ENCODE data around the gene MRPS12.
A peak's percentile ranks its signal among the peaks of the same experiment; 100 is the strongest.
"Not testable (repeated sequence)": the region's sequence is repeated elsewhere in the genome, so short reads cannot be mapped to it uniquely, and the experiment has no call there.

The MRPS12 gene

DNA sequence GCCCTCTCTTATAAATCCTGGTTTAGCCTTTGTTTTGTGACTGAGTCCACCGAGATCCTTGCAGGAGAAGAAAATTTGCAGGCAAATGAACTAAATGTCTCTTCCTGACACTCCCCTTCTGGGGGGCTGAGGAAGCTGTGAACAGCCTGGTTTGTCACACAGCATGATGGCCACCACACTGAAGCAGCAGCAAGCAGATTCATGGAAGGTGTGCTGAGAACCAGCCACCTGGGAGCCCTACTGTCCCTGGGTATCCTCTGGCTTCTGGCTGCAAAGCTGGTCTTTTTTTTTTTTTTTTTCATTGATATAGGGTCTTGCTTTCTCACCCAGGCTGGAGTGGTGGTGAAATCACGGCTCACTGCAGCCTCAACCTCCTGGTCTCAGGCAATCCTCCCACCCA lies 11.2 kb downstream of the MRPS12 start:
- no peak for DNase-seq

DNA sequence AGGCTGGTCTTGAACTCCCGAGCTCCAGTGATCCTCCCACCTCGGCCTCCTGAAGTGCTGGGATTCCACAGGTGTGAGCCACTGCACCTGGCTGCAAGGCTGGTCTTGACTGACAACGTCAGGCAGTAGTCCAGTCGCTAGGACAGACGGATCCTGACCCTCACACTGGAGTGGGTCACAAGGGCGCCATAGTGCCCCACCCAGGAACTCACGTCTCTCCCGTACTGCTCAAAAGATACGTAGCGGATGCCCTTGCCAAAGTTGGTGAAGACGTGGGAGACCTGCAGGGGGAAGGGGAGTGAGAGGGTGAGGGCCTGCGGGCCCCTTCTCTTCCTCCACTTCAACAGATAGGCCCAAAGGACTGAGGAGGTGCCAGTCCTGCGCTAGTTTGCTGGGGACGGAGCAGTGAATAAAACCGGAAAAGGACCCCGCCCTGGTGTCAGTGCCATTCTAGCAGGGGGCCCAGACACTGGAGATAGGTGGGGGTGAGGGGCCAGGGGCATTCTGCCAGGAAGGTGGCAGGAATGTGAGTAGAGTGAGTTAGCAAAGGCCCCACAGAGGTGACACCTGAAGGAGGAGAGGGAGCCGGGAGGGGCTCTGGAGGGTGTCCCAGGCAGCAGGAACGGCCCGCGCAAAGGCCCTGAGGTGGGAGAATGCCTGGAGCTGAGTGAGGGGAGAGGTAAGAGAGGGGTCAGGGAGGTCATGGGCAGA lies 11.9 kb downstream of the MRPS12 start:
- DNase-seq, result no peak

DNA sequence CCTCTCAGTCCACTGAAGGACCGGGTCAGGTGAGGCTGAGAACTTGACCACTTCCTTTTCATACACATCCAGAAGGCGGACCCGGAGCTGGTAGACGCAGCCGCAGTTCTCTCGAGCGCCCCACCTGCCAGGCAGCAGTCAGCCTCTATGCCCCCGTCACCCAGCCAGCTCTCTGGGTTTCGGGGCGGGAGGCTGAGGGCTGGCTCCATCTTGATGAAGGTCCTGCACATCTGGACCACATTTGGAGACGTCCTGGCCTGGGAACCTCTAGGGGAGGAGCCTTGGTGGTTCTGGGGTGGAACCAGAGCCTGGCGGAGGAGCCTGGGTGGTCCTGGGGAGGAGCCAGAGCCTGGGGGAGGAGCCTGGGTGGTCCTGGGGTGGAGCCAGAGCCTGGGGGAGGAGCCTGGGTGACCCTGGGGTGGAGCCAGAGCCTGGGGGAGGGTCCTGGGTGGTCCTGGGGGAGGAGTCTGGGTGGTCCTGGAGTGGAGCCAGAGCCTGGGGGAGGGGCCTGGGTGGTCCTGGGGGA lies 14.3 kb downstream of the MRPS12 start:
- no peak for DNase-seq

DNA sequence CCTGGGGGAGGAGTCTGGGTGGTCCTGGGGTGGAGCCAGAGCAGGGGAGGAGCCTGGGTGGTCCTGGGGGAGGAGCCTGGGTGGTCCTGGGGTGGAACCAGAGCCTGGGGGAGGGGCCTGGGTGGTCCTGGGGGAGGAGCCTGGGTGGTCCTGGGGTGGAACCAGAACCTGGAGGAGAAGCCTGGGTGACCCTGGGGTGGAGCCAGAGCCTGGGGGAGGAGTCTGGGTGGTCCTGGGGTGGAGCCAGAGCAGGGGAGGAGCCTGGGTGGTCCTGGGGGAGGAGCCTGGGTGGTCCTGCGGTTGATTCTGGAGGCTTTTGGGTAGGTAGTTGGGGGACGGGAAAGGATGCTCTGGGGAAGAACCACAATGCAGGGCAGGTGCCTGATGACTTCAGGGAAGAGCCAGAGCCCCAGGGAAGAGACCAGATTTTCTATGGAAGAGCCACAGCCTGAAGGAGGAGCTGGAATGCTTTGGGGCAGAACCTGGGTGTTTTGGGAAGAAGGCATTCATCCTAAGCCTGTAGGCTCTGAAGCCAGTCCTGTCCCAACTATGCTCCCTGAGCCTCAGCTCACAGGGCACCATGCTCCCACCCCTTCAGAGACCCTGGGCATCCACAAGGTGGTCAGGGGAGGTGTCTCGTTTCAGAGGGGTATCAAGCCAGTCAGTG lies 15.0 kb downstream of the MRPS12 start:
- DNase-seq, result no peak

DNA sequence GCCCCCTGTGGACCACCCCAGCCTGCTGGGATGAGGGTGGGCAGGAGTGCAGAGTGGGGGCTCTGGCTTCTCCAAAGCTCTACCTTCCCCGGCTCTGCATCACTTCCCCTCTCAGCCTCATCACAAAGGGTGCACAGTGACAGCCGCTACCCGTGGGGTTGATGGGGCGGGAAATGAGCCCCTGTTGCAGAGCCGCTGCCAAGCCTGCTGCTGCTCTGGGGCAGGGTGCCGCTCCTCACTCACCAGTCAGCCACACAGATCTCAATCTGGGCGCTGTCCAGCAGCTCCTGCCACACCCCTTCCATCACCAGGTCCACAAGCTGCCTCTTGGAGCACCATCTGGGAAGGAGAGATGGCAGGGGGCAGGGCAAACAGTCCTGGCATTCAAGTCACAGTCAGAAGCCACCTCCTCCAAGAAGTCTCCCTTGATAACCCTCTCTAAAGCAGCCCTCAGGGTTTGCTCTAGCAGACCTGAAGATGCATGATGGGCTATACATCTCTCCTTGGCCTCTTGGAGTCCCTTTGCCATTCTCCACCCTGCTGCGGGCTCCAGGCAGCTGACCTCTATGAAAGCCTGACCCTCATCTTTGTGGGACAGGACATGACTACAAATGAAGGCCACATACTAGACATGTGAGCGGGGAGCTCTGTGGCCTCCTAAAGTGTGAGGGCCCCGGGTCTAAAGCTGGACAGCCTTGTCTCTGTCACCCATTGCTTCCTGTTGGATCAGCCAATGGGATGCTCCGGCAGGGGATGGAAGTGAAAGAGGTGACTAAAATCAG lies 15.7 kb downstream of the MRPS12 start:
- no peak for DNase-seq

DNA sequence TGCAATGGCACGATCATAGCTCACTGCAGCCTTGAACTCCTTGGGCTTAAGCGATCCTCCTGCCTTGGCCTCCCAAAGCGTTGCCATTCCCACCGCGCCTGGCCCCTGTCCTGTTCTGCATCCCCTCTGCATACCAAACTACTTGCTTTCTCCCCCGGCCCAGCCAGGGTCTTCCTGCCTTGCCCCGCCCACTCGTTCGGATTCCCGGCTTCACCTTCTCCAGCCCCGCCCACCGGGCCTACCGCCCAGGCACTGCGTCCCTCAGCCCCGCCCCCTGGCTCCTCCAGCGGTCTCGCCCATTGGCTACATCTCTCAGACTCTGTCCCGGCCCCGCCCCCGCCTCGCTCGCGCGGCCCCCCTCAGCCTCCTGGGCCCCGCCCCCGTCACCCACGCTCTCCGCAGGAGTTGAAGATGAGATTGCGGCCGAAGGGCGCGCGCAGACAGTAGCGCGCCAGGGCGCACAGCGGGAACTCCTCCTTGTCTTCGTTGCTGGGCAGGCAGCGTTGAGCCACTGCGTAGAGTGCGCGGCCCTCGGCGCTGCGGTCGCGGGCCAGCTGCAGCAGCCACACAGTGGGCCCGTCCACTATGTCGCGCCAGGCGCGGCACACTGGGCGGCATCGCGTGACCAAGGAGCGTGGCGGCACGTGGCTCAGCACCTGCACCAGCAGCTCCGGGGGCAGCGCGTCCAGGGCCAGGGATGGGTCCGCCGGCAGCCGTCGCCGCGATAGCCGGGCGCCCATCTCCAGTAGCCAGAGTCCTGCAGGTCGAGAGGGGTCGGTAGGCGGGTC lies 19.0 kb downstream of the MRPS12 start:
- peak; percentile 16 for DNase-seq

DNA sequence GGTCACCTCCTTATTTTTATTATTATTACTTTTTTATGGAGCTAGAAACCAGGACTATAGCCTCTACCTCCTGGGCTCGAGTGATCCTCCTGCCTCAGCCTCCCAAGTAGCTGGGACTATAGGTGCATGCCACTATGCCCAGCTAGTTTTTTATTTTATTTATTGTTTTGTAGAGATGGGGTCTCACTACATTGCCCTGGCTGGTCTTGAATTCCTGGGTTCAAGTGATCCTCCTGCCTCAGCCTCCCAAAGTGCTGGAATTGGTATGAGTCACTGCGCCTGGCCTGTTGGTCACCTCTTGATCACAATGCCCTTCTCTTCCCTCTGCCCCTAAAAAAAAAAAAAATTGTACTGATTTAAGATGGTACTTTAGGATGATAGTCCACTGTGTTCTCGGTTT lies 20.4 kb downstream of the MRPS12 start:
- no peak for DNase-seq

DNA sequence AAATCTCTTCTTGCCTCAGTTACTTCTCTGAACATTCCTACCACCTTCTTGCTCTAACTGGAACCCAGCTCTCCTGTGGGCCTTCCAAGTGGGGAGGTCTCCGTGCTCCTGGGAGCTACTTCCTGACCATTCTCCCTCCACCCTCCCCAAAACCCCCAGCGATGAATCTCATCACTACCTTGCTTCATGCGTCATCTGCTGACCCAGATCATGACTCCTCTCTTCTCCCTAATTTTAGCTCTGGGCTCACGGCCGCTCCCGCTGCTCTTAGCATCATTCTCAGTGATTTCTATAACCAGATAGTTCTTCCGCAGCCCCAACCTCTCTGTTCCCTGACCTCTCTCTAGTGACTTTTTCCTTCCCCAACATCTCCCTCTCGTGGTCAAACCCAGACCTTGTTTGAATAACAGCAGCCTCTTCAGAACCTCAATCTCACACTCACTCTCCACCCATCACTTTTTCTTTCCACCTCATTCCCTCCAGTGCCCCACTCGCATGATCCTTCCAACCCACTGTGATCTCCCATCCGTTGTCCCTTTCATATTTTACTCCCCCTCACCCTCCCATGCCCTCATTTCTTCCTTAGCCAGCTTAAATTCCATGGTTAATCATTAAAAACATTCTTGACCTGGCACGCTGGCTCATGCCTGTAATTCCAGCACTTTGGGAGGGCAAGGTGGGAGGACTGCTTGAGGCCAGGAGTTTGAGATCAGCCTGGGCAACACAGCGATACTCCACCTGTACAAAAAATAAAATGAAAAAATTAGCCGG lies 21.8 kb downstream of the MRPS12 start:
- DNase-seq, result no peak

DNA sequence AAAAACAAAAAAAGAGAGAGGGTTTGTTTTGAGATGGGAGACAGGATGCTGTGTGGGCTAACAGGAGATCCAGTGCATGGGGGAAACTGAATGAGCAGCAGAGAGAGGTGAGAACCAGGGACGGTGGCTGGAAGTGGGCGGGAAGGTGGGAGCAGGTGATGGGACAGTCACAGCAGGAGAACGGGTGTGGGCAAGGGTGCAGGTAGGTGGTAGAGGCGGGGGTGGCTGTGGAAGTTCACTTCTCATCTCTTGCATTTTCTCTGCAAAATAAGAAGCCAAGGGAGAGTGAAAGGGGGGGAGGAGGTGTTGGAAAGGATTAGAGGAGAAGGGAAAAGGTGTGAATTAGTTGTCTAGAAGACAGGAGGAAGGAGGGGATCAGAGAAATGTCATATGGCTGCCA lies 22.9 kb downstream of the MRPS12 start:
- DNase-seq, result no peak

DNA sequence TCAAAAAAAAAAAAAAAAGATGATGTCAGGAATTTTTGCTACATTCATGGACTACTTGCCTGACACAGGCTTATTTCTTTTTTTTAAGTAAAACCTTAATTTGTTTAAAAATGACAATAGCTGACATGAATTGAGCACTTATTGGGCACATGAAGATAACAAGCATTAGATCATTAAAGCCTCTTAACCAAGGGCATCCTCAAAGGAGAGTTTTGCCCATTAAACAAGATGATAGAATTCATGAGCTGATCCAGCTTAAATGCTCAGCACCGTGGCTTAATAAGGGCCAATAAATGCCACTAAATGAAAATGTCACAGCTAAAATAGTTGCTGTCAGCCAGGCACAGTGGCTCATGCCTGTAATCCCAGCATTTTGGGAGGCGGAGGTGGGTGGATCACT lies 25.5 kb downstream of the MRPS12 start:
- DNase-seq, result no peak

DNA sequence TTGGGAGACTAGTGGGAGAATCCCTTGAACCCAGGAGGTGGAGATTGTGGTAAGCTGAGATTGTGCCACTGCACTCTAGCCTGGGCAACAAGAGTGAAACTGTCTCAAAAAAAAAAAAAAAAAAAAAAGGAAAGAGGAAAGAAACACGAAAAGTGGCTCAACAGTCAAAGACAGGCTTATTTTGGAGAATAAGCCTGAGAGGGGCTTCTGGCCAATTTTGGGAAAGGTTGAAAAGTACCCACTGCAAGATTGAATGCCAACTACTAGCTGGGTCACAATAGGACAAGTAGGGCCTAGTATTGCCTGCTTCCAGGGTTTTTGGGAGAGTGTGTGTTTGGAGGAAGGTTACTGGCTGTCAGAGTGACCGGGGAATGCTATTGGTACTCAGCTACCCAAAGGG lies 27.6 kb downstream of the MRPS12 start:
- no peak for DNase-seq

DNA sequence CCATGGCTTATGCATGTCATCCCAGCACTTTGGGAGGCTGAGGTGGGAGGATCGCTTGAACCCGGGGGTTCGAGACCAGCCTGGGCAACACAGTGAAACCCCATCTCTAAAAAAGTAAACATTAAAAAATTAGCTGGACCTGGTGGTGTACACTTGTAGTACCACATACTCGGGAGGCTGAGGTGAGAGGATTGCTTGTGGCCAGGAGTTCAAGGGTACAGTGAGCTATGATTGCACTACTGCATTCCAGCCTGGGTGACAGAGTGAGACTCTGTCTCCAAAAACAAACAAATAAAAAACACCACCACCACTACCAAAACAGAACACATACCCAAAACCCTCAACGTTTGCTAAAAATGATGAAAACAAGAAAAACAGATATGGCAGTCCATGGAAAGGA lies 28.9 kb downstream of the MRPS12 start:
- DNase-seq, result no peak

DNA sequence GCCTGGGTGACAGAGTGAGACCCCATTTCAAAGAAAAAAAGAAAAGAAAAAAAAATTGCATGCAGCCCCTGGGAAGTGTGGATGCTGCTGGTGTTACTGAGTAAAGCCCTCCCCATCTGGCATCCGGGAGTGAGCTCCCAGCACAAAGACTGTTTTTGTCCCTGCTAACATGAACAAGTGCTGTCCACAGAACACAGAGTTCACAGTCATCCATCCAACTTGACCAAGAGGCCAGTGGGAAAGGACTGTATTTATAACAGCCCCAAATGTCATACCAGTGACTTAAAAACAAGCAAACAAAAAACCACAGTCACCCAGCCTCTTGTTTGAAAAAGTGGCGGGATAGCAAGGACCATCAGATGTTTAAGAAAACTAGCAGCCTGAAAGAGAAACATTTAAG lies 34.0 kb downstream of the MRPS12 start:
- DNase-seq, result no peak

DNA sequence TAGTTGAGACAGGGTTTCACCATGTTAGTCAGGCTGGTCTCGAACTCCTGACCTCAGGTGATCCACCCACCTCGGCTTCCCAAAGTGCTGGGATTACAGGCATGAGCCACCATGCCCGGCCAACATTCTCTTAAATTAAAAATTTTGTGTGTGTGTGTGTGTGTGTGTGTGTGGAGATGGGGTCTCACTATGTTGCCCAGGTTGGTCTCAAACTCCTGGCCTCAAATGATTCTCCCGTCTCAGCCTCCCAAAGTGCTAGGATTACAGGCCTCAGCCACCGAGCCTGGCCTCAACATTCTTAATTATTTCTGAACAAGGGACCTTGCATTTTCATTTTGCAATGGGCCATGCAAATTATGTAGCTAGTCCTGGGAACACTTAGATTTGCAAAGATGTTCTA lies 35.4 kb downstream of the MRPS12 start:
- not testable (repeated sequence) for DNase-seq

DNA sequence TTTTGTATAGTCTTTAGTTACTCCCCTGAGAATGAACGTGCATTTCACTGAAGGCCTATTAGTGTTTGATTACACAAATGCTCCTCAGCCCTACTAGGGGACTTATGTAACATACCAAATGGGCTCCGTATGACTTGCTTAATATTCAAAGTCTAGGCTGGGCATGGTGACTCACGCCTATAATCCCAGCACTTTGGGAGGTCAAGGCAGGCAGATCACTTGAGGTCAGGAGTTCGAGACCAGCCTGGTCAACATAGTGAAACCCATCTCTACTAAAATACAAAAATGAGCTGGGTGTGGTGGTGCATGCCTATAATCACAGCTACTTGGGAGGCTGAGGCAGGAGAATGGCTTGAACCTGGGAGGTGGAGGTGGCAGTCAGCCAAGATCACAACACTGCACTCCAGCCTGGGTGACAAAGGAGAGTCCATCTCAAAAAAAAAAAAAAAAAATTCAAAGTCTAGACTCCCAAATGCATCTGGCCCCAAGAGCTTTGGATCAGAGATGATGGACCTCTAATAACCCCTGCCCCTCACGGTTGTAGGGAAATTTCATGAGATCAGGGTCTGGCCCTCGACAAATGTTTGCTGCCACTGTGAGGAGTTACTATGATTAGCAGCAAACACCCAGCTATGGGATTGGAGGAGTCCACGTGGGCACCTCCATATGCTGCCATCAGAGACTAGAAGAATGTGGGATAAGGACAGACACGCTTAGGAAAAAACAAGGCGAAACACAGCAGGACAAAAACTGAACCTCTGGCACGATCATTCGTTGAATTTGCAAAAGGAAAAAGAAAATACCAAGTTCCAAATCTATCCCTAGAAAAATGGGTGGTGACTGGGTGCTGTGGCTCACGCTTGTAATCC lies 40.2 kb downstream of the MRPS12 start:
- DNase-seq, result no peak

DNA sequence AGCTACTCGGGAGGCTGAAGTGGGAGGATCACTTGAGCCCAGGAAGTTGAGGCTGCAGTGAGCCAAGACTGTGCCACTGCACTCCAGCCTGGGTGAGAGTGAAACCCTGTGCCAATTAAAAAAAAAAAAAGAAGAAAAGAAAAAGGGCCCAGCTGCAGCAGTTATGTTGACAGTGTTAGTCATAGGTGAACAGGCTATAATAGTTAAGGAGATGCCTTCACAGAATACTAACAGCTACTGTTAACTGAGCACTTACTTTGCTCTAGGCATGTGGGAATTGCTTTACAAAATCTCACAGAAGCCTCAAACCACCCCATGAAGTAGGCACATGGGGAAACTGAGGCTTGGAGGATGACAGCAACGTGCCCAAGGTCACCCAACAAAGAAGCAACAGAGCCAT lies 40.9 kb downstream of the MRPS12 start:
- DNase-seq, result no peak

DNA sequence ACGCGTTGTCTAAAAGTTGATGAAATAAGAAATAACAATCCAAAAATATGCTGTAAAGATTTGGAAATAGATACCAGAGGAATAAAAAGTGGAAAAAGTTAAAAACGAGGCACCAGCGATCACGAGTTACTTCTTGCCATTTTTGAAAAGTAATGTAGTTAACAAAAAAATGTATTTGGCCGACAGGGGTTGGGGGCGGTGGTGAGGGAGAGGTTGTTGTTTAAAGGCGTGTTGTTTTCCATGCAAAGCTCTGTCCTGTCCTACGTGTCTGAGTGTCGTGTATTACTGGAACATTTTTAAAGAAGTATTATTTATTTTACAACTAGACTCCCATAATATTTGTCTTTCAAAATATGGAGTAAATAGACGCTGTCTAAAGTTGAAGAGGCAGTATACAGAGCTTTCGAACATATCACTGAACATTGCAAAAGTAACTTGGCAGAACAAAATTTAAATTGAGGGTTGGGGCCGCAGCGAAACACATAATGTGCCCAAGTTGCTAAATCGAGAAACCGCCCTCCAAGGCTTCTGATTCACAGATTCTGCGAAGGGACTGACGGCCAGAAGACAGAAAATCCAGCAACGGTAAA lies 44.0 kb downstream of the MRPS12 start:
- no peak for DNase-seq

DNA sequence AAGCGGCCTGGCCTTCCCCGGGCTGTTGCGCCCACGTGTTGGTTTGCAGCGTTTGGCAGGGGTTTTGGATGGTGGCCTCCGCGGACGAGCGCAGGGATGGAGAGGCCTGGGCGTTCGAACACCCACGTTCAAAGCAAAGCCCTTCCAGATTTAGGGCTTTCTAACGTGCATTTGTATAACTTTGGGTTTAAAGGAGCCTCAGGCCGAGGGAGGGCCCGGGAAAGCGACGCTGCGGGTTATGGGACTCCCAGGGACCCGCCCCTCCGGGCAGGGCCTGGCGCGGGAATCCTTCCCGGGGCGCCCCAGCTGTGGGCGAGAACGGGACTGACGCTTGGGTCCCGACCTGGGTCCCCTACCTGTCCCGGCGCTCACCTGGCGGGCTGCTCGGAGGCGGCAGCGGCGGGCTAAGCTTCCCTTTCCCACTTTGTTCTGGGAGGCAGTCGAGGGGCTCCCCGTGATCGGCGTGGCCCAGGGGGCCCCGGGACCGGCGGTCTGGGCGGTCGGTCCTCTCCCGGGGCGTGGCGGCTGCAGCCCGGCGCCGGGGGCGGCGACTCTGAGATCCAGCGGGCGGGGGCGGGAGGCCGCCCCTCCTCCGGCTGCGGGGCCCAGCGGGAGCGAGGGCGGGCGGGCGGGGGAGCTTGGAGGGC lies 44.6 kb downstream of the MRPS12 start, which contains the start of gene FBXO17:
Gene FBXO17, minus strand, starts transcription at position 529 of the 647 bp plus-strand sequence. CDS start 25,423 bp downstream, outside the sequence.
- peak; percentile 71 for DNase-seq

DNA sequence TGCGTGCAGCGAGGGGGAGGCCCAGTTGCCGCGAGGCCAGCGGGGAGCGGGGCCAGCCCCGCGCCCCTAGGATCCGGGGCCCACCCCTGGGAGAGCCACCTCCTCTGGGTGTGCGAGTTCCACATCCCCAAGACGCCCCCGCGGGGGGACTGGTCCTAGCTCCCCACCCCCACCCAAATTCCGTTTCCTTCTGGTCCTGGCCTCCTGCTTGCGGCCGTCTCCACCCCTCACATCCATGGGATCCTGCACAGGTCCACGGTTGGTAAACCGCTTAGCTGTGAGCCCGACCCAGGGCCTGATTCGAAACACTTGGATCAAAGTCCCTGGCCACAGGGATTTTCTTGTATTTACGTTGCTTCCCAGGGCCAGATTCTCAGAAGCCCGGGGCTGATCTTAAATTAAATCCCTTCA lies 45.1 kb downstream of the MRPS12 start:
- peak; percentile 50 for DNase-seq
